Activated CD4-positive, alpha-beta memory T cell treated with anti-CD3 and anti-CD28 coated beads, Interleukin-2, amount 10 ng/mL, durations not matched to agents 7 days and 5 days (primary cell): ENCODE results near the gene MAEA. TPM values are rescaled to one million over a fixed set of nuclear protein-coding genes. Genes with fewer than 3 reads are reported as not detected.

ENCODE experiments used
- CTCF ChIA-PET: fragments of 350-600 bp; sonication (Branson Sonifier 250); formaldehyde crosslinking; loops from one replicate; lab custom pipeline; 2021; ENCODE audit warnings: antibody characterized with exemption, inconsistent platforms; lab: Charles Lee
- POLR2A ChIA-PET: fragments of 350-600 bp; sonication (Branson Sonifier 250); formaldehyde crosslinking; loops from one replicate; lab custom pipeline; 2021; ENCODE audit warnings: antibody characterized with exemption; lab: Charles Lee
- DNase-seq: peaks from one replicate; pipeline ENCODE4 v3.0.0-alpha.2; 2020
- H3K27ac Mint-ChIP-seq: one replicate; pipeline ENCODE4 v1.8.0; 2021; ENCODE audit warnings: mild to moderate bottlenecking, mixed read lengths
- H3K27me3 Mint-ChIP-seq: one replicate; pipeline ENCODE4 v1.8.0; 2021; ENCODE audit warnings: mixed read lengths
- H3K36me3 Mint-ChIP-seq: one replicate; pipeline ENCODE4 v1.8.0; 2021; ENCODE audit warnings: low read depth, mixed read lengths
- H3K4me1 Mint-ChIP-seq: one replicate; pipeline ENCODE4 v1.8.0; 2021; ENCODE audit warnings: mixed read lengths
- H3K4me3 Mint-ChIP-seq: one replicate; pipeline ENCODE4 v1.8.0; 2021; ENCODE audit warnings: mild to moderate bottlenecking, mixed read lengths
- H3K9me3 Mint-ChIP-seq: one replicate; pipeline ENCODE4 v1.8.0; 2021; ENCODE audit warnings: mixed read lengths
- total RNA-seq, 2 experiments: library from RNA; stranded (reverse); gene quantifications; one replicate each; pipeline ENCODE4 v1.2.3, GENCODE V29; 2021

The MAEA gene
- total RNA-seq, 2 experiments from 2014 or later, result 61.6 to 64.1 TPM

DNA sequence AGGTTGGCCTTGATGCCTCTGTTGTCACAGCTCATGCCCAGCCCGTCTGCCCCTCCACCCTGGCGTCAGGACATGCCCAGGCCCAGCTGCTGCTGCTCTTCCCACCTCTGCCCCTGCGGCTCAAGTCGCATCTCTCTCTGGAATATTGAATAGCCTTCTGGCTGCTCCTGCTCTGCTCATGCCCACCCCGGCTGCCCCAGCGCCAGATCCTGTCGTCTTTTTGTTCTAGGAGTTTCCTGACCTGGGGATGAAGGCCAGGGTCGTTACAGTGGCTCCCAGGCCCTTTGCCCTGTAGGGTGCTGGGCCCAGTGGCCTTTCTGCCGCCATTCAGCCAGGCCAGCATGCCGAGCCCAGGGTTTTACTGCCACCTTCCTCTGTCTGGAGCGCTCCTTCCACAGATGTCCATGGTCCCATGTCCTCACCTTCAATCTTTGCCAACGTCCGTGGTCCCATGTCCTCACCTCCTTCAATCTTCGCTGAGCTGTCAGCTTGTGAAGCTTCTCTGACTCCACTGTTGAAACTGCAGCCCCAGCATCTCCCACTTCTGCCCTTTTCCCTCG, 9.7 kb downstream of the MAEA start:
- CTCF ChIA-PET, result interaction anchor here (1.5 kb wide), 1 partner anchor 9 kb away, joined by 3 read pairs; no protein-coding TSS in a partner anchor
- no peak overlapping the region for H3K4me3 Mint-ChIP-seq
- POLR2A ChIA-PET, result interaction anchor here (1.1 kb wide), 1 partner anchor 47 kb away, joined by 3 read pairs; no protein-coding TSS in a partner anchor
- H3K36me3 Mint-ChIP-seq, result peaks cover 48% of the 10 kb centered on the region
- no peak overlapping the region for H3K27ac Mint-ChIP-seq
- H3K9me3 Mint-ChIP-seq, result no peaks in the 10 kb centered on the region
- no peaks in the 10 kb centered on the region for H3K27me3 Mint-ChIP-seq
- no peak for DNase-seq
- peaks cover 43% of the 10 kb centered on the region for H3K4me1 Mint-ChIP-seq

DNA sequence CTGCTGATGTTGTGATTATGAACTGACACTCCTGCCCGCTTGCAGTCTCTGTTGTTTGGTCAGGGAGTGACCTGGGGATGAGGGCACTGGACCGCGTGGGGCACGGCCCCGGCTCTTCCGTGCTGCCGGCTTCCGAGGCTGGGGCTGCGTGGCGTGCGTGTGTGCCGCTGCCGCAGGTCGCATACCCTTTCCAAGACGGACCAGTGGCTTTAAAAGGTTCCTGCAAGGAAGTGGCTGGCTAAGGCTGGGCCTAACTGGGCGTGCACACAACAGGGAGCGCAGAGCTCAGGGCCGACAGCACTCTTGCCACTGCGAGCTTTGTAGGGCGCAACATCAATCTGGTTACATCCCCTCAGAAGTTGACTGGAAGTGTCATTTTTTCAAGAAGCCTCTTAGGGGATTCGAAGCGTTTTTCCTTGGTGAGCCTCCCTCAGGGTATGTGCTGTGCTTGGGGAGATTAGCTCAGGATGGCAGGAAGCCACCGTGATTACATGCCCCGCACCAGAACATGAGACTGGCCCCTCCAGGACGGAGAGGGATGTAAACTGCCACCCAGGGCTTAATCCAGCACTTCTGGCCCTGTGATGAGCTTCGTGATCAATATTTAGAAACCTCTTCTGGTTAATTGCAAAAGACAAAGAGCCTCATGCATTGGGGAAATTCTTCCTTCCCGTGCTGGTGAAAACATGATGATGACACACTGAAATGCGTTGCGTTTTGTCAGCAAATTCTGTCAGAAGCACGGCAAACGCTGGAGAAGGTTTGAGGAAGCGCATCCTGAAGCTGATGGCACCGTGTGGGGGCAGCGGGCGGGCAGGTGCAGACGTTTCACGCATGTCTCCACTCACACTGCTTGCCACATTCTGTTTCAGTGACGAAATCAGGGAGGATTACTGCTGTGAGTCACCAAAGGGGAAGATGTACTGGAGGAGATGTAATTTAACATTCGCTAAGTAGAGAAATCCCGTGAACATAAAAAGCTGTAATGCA, 11.1 kb downstream of the MAEA start:
- Mint-ChIP-seq H3K4me3 (no peak overlapping the region), H3K36me3 (peaks cover 58% of the 10 kb centered on the region)

DNA sequence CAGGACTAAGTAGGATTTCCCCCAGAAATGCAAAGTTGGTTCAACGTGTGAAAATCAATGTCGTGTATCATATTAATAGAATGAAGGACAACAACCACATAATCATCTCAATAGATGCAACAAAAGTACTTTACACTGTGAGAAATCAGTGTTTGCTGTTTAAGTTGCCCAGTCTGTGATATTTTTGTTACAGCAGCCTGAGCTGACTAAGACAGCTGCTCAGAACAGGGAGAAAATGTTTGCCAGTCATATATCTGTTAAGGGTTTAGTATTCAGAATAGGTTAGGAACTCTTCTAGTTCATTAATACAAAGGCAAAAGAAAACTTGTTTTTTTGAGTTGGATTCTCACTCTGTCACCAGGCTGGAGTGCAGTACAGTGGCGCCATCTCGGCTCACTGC, 12.5 kb downstream of the MAEA start:
- CTCF ChIA-PET, result interaction anchor here (0.6 kb wide), 1 partner anchor 303 kb away, joined by 3 read pairs; no protein-coding TSS in a partner anchor
- no peak overlapping the region for H3K27ac Mint-ChIP-seq

More for the DNA sequence above, 11.1 kb downstream of the MAEA start:
- H3K27me3 Mint-ChIP-seq, result no peaks in the 10 kb centered on the region
- CTCF ChIA-PET, result interaction anchor here (0.9 to 1.5 kb wide), 2 partner anchors 10 to 33 kb away, joined by 3 read pairs; no protein-coding TSS in a partner anchor
- POLR2A ChIA-PET, result interaction anchor here (1.1 to 4.1 kb wide), 3 partner anchors 11 to 46 kb away, joined by 3 to 22 read pairs (median 3); partner anchors contain the start of genes MAEA and UVSSA
- DNase-seq, result peak; percentile 56
- peak overlapping the region; percentile 54 for H3K27ac Mint-ChIP-seq
- no peaks in the 10 kb centered on the region for H3K9me3 Mint-ChIP-seq
- H3K4me1 Mint-ChIP-seq, result peaks cover 48% of the 10 kb centered on the region

DNA sequence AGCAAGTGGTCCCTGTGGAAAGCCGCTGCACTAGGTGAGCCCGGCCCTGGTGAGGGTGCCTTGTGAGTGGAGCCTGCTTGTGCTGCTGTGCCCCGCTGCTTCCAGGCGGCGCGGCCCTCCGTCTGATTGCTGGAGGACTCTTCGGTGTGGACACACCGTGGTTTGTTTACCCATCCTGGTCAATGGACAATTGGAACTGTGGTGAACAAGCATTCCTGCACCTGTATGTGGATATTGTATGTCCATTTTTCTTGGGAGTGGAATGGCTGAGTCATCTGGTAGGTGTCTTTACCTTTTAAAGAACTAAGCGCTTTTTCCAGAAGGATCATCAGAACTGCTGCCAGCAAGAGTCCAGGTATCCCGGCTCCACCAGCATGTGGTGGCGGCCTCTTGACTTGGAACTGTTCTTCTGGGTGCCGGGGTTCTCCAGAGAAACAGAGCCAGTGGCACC, 15.6 kb downstream of the MAEA start:
- H3K27ac Mint-ChIP-seq, result peak overlapping the region; percentile 84
- peaks cover 71% of the 10 kb centered on the region for H3K4me1 Mint-ChIP-seq
- ChIA-PET POLR2A (interaction anchor here (1.1 to 1.7 kb wide), 2 partner anchors 16 to 42 kb away, joined by 3 to 4 read pairs; partner anchors contain the start of gene MAEA), CTCF (no interaction called here)
- H3K9me3 Mint-ChIP-seq, result no peaks in the 10 kb centered on the region
- H3K4me3 Mint-ChIP-seq, result no peak overlapping the region
- H3K27me3 Mint-ChIP-seq, result no peaks in the 10 kb centered on the region
- H3K36me3 Mint-ChIP-seq, result peaks cover 58% of the 10 kb centered on the region
- DNase-seq, result no peak

More for the DNA sequence above, 12.5 kb downstream of the MAEA start:
- peaks cover 58% of the 10 kb centered on the region for H3K4me1 Mint-ChIP-seq
- no peaks in the 10 kb centered on the region for H3K9me3 Mint-ChIP-seq
- no peaks in the 10 kb centered on the region for H3K27me3 Mint-ChIP-seq
- H3K4me3 Mint-ChIP-seq, result no peak overlapping the region
- H3K36me3 Mint-ChIP-seq, result peaks cover 61% of the 10 kb centered on the region
- no peak for DNase-seq
- POLR2A ChIA-PET, result interaction anchor here (4.1 kb wide), 1 partner anchor 12 kb away, joined by 22 read pairs; the partner anchor contains the start of gene MAEA

DNA sequence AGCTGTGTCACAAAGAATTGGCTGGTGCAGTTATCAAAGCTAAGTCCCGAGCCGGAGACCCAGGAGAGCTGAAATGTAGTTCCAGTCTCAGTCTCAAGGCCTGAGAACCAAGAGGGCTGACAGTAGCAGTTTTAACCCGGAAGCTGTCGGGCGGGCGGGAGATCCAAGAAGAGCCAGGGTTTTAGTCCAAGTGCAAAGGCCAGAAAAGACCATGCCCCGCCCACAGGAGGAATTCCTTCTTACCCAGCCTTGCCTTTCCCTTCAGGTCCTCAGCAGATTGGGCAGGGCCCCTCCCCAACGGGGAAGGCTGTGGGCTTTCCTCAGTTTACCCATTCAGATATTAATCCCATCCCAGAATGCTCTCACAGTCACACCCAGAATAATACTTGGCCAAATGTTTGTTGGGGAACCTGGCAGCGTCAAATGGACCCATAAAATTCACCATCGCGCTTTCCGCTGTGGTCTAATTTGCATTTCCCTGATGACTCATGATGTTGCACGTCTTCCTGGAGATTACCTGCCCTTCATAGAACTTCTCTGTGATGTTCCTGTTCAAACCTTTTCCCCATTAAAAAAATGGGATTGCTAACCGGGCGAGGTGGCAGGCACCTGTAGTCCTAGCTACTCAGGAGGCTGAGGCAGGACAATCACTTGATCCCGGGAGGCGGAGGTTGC, 16.2 kb downstream of the MAEA start:
- Mint-ChIP-seq H3K27ac (peak overlapping the region; percentile 84), H3K27me3 (no peaks in the 10 kb centered on the region), H3K36me3 (peaks cover 52% of the 10 kb centered on the region), H3K4me1 (peaks cover 69% of the 10 kb centered on the region), H3K4me3 (peak overlapping the region; percentile 16), H3K9me3 (no peaks in the 10 kb centered on the region)
- CTCF ChIA-PET, result no interaction called here
- peak; percentile 68 for DNase-seq
- POLR2A ChIA-PET, result interaction anchor here (1.1 to 1.7 kb wide), 2 partner anchors 16 to 42 kb away, joined by 3 to 4 read pairs; partner anchors contain the start of gene MAEA

DNA sequence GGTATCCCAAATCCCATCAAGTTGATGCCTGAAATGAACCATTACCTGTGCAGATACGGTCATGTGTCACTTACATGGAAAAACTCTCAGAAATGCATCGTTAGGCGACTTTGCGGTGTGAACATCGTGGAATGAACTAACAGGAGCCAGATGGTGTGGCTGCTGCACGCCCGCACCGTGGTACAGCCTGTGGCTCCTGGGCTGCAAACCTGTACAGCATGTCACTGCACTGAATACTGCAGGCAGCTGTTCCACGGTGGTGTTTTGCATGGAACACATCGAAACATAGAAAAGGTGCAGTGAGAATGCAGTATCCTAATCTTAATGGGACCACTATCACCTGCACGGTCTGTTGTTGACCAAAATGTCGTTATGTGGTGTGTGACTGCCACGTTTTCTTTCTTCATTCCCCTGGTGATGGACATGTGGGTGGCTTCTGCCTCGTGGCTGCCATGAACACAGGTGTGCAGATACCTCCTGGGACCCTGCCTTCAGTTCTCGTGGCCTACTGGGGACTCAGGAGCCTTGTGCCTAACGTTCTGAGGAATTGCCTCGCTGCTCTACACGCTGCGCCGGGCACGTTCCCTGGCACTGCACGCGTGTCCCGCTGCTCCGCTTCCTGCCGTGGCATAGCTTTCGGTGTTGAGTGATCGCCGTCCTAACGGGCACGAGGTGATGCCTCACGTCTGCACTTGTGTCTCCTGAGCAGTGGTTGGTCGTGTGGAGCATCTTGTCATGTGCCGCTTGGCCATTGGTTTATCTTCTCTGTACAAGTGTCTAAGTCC, 18.5 kb downstream of the MAEA start:
- Mint-ChIP-seq H3K4me3 (no peak overlapping the region), H3K27me3 (no peaks in the 10 kb centered on the region), H3K27ac (no peak overlapping the region), H3K36me3 (peaks cover 55% of the 10 kb centered on the region), H3K9me3 (no peaks in the 10 kb centered on the region), H3K4me1 (peaks cover 71% of the 10 kb centered on the region)
- ChIA-PET CTCF (interaction anchor here (1.1 to 3.6 kb wide), 3 partner anchors 11 to 40 kb away, joined by 3 to 16 read pairs (median 4); partner anchors contain the start of gene UVSSA), POLR2A (interaction anchor here (1.7 to 4.9 kb wide), 4 partner anchors 11 to 57 kb away, joined by 5 to 44 read pairs (median 18); partner anchors contain the start of genes MAEA and UVSSA)
- no peak for DNase-seq

DNA sequence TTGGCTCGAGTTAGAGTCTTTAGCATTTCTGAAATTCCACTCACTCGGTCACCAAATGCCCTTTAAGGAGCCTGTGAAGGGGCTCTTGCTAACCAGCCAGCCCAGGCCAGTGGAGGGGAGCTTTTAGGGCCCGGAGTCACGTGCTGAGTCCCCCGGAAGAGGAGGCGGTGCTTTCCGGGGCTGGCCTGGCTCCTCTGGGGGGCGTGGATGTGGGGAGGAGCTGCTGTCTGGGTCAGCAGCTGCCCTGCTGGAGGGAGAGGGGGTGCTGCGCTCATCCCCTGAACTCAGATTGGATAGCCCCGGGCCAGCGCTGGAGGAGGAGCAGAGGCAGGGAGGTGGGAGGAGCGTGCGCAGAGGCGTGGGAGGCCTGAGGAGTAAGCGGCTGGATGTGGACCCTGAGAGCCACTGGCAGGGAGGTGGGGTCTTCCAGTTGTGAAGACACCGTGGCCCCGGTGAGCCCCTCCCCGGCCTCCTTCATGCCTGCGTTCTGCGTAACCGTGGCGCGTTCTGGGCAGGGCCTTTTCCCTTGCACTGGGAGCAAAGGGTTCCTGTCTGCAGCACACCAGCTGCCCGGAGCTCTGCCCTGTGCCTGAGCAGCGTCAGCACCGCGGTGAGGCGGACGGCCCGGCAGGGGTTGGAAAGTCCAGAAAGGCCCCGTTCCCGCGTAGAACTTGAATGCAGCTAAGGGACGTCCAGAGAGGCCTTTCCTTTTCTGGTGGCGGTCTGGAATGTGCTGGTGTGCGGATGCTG, 19.7 kb downstream of the MAEA start:
- POLR2A ChIA-PET, result interaction anchor here (1.6 to 4.9 kb wide), 7 partner anchors 9 to 62 kb away, joined by 4 to 44 read pairs (median 7); partner anchors contain the start of genes CTBP1, MAEA and UVSSA
- no peaks in the 10 kb centered on the region for H3K27me3 Mint-ChIP-seq
- H3K36me3 Mint-ChIP-seq, result peaks cover 60% of the 10 kb centered on the region
- H3K4me3 Mint-ChIP-seq, result peak overlapping the region; percentile 45
- CTCF ChIA-PET, result interaction anchor here (1.1 to 3.6 kb wide), 3 partner anchors 9 to 41 kb away, joined by 3 to 16 read pairs (median 7); partner anchors contain the start of gene UVSSA
- peak; percentile 59 for DNase-seq
- H3K27ac Mint-ChIP-seq, result peak overlapping the region; percentile 60
- no peaks in the 10 kb centered on the region for H3K9me3 Mint-ChIP-seq
- peaks cover 72% of the 10 kb centered on the region for H3K4me1 Mint-ChIP-seq

DNA sequence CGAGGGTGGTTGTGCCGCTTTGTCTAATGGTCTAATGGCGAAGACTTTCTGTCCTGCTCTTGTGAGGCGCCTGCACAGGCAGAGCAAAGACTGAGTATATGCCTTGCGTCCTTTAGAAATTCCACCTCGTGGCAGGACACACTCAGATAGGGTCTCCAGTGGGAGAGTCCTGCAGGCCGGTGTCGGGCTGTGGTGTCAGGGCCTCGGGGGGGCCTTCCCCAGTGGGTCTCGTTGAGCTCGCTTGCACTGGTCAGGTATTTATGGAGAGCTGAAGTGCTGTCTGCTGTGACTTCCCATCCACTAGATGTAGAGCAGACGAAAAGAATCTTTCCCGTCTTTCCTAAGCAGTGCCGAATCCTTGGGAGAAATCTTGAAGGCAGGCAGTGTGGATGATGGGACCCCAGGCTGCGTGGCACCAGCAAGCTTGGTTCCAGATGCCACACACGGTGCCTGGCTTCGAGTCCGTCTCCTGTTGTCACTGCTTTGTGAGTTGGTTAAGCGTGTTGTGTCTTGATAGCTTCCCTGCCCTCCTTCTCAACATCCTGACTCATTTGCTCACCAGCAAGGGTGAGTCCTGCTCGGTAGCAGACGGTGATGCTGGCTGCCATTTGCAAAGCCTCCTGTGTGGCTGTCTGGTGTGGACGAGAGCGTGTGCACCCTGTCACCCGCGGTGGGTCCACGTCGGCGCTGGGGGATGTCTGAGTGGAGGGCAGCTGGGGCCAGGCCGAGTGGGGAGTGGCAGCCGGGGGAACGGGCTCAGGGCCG, 20.5 kb downstream of the MAEA start:
- H3K9me3 Mint-ChIP-seq, result no peaks in the 10 kb centered on the region
- no peak for DNase-seq
- POLR2A ChIA-PET, result interaction anchor here (1.6 to 4.9 kb wide), 7 partner anchors 9 to 63 kb away, joined by 4 to 44 read pairs (median 7); partner anchors contain the start of genes CTBP1, MAEA and UVSSA
- CTCF ChIA-PET, result interaction anchor here (2.0 to 3.6 kb wide), 2 partner anchors 36 to 42 kb away, joined by 7 to 16 read pairs; partner anchors contain the start of gene UVSSA
- H3K27ac Mint-ChIP-seq, result no peak overlapping the region
- H3K36me3 Mint-ChIP-seq, result peaks cover 62% of the 10 kb centered on the region
- H3K27me3 Mint-ChIP-seq, result no peaks in the 10 kb centered on the region
- H3K4me1 Mint-ChIP-seq, result peaks cover 70% of the 10 kb centered on the region
- H3K4me3 Mint-ChIP-seq, result peak overlapping the region; percentile 21

DNA sequence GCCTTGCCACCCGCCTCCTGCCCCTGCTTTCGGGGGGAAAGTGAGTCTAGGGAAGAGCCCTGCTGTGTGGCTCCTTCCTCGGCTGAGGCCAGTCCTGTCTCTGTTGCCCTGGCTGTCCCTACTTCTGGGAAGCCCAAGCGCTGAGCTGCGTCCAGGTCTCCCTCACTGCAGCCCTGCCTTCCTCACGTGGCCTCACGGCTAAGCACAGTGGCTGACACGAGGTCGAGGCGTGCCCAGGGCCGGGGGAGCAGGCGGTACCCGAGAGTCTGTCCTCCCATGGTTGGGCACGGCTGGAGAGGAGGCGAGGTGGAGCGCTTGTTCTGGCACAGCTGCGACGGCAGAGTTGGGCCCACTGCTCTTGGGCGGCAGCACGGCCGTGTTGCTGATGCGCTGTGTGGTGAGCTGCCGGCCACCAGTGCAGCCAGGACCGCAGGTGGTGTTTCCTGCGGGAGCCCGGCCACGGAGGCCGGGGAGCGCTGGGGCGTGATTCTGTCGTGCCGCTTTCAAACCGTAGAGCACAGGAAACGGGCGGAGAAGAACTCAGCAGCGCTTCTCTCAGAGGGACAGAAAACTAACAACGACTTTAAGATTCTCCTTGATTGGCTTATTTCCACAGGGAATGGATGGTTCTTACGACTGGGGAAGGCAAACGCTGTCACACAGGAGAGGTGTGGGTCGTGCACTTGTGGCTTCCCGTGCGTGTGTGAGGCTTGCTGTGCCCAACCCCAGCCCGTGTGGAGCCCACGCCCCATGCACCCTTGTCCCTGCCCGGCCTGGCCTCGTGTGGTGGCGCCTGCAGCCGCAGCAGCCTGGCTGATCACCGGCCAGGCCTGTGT, 21.3 kb downstream of the MAEA start:
- peak; percentile 38 for DNase-seq
- no peaks in the 10 kb centered on the region for H3K27me3 Mint-ChIP-seq
- no peaks in the 10 kb centered on the region for H3K9me3 Mint-ChIP-seq
- ChIA-PET POLR2A (interaction anchor here (1.6 to 4.9 kb wide), 4 partner anchors 19 to 64 kb away, joined by 4 to 44 read pairs (median 24); partner anchors contain the start of genes MAEA and UVSSA), CTCF (interaction anchor here (2.0 to 3.6 kb wide), 2 partner anchors 35 to 43 kb away, joined by 7 to 16 read pairs; partner anchors contain the start of gene UVSSA)
- H3K4me3 Mint-ChIP-seq, result peak overlapping the region; percentile 30
- peak overlapping the region; percentile 58 for H3K27ac Mint-ChIP-seq
- peaks cover 67% of the 10 kb centered on the region for H3K4me1 Mint-ChIP-seq
- H3K36me3 Mint-ChIP-seq, result peaks cover 58% of the 10 kb centered on the region
